Activated B cell treated with CpG ODN at 0.5 μM for 24 hours (primary cell): Measurements from ENCODE around the gene UBE2I. TPM values are rescaled to one million over a fixed set of nuclear protein-coding genes. Genes with fewer than 3 reads are reported as not detected.
A peak's percentile ranks its signal among the peaks of the same experiment; 100 is the strongest.

ENCODE experiments used
- ATAC-seq: fragments of 200-7000 bp; cut with Tn5 transposase; one replicate; pipeline ENCODE4 v1.10.0; 2021; ENCODE audit warnings: low read depth, mild to moderate bottlenecking, moderate library complexity
- CTCF ChIA-PET: fragments of 350-600 bp; sonication (Branson Sonifier 250); formaldehyde crosslinking; loops from one replicate; lab custom pipeline; 2021; ENCODE audit warnings: antibody characterized with exemption; lab: Charles Lee
- POLR2A ChIA-PET: fragments of 350-600 bp; sonication (Branson Sonifier 250); formaldehyde crosslinking; loops from one replicate; lab custom pipeline; 2021; ENCODE audit warnings: antibody characterized with exemption; lab: Charles Lee
- DNase-seq: peaks from one replicate; pipeline ENCODE4 v3.0.0; 2022
- H3K27ac Mint-ChIP-seq: one replicate; pipeline ENCODE4 v1.8.0; 2020; ENCODE audit warnings: mixed read lengths
- H3K27me3 Mint-ChIP-seq: one replicate; pipeline ENCODE4 v1.8.0; 2021; ENCODE audit warnings: mixed read lengths
- H3K36me3 Mint-ChIP-seq: one replicate; pipeline ENCODE4 v1.8.0; 2021; ENCODE audit warnings: low read depth, mixed read lengths
- H3K4me1 Mint-ChIP-seq: one replicate; pipeline ENCODE4 v1.8.0; 2021; ENCODE audit warnings: mixed read lengths
- H3K4me3 Mint-ChIP-seq: one replicate; pipeline ENCODE4 v1.8.0; 2020; ENCODE audit warnings: mild to moderate bottlenecking, mixed read lengths
- H3K9me3 Mint-ChIP-seq: one replicate; pipeline ENCODE4 v1.8.0; 2020; ENCODE audit warnings: mixed read lengths
- intact Hi-C: fragments of 100-400 bp; cut with micrococcal nuclease; formaldehyde crosslinking; loops from one replicate; pipeline ENCODE4 v1.15.1; 2024
- total RNA-seq: library from RNA; stranded (reverse); gene quantifications from 2 replicates; pipeline ENCODE4 v1.2.3, GENCODE V29; 2022
- TF ChIP-seq, protein P1 (sequence below): fragments of 200-600 bp; IDR thresholded peaks from one replicate; pipeline ENCODE4 v1.8.0; 2022; ENCODE audit warnings: antibody characterized with exemption, mild to moderate bottlenecking

Gene UBE2I
- total RNA-seq, 1 donor from 2014 or later: 240 TPM

- DNase-seq (no peak), ATAC-seq (no peak)
- intact Hi-C loops: loop anchor here (1.0 to 5.0 kb wide), 5 partner anchors 12 to 249 kb away; partner anchors contain the start of genes CRAMP1, GNPTG, IFT140 and TSR3
- Mint-ChIP-seq H3K4me3 (no peak overlapping the region), H3K27ac (no peak overlapping the region), H3K4me1 (peaks cover 9% of the 10 kb centered on the region), H3K36me3 (peaks cover 64% of the 10 kb centered on the region), H3K9me3 (no peaks in the 10 kb centered on the region), H3K27me3 (no peaks in the 10 kb centered on the region)
- CTCF ChIA-PET: interaction anchor here (0.9 to 2.4 kb wide), 16 partner anchors 9 to 343 kb away, joined by 3 to 14 read pairs (median 4); partner anchors contain the start of gene MAPK8IP3
- POLR2A ChIA-PET: interaction anchor here (1.1 to 1.4 kb wide), 2 partner anchors 176 to 315 kb away, joined by 3 to 5 read pairs; partner anchors contain the start of gene JPT2
- TF ChIP-seq, protein P1, sequence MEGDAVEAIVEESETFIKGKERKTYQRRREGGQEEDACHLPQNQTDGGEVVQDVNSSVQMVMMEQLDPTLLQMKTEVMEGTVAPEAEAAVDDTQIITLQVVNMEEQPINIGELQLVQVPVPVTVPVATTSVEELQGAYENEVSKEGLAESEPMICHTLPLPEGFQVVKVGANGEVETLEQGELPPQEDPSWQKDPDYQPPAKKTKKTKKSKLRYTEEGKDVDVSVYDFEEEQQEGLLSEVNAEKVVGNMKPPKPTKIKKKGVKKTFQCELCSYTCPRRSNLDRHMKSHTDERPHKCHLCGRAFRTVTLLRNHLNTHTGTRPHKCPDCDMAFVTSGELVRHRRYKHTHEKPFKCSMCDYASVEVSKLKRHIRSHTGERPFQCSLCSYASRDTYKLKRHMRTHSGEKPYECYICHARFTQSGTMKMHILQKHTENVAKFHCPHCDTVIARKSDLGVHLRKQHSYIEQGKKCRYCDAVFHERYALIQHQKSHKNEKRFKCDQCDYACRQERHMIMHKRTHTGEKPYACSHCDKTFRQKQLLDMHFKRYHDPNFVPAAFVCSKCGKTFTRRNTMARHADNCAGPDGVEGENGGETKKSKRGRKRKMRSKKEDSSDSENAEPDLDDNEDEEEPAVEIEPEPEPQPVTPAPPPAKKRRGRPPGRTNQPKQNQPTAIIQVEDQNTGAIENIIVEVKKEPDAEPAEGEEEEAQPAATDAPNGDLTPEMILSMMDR: no peak
Observed at GRCh38 chr16:1362807-1363206, 53.4 kb downstream of the UBE2I start.

GRCh38 chr16:1363501-1364041 lies 54.1 kb downstream of the UBE2I start:
- H3K4me3 Mint-ChIP-seq: no peak overlapping the region
- no peaks in the 10 kb centered on the region for H3K27me3 Mint-ChIP-seq
- peaks cover 63% of the 10 kb centered on the region for H3K36me3 Mint-ChIP-seq
- DNase-seq (peak; percentile 72), ATAC-seq (peak; percentile 96)
- no peak overlapping the region for H3K27ac Mint-ChIP-seq
- TF ChIP-seq, protein P1: no peak
- intact Hi-C loops: loop anchor here (1.0 to 5.0 kb wide), 5 partner anchors 12 to 249 kb away; partner anchors contain the start of genes CRAMP1, GNPTG, IFT140 and TSR3
- H3K4me1 Mint-ChIP-seq: peaks cover 3% of the 10 kb centered on the region
- ChIA-PET POLR2A (interaction anchor here (1.1 to 1.4 kb wide), 2 partner anchors 175 to 314 kb away, joined by 3 to 5 read pairs; partner anchors contain the start of gene JPT2), CTCF (interaction anchor here (0.6 to 2.4 kb wide), 21 partner anchors 10 to 419 kb away, joined by 3 to 14 read pairs (median 4); partner anchors contain the start of genes JPT2, MAPK8IP3, NUBP2 and SPSB3)
- no peaks in the 10 kb centered on the region for H3K9me3 Mint-ChIP-seq

DNA sequence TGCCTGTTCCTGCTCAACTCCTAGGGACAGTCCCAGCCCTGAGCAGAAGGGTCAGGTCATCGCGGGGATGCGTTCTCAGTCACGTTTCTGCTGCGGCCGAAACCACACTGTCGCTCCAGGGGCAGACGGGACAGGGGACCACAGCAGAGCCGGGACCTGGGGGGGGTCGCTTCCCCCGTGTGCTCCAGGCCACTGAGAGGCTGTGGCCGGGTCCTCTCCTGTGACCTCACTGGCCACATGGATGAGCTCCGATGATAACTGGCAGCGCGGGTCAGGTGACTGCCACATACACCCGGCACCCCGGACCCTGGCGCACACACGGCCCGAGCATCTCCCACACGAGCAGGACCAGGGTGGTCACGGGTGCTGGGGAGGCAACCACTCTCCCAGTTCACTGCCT lies 55.1 kb downstream of the UBE2I start:
- ChIA-PET POLR2A (interaction anchor here (1.0 kb wide), 1 partner anchor 17 kb away, joined by 5 read pairs; no protein-coding TSS in a partner anchor), CTCF (interaction anchor here (0.9 to 2.4 kb wide), 11 partner anchors 11 to 342 kb away, joined by 3 to 14 read pairs (median 4); partner anchors contain the start of genes JPT2 and MAPK8IP3)
- H3K27me3 Mint-ChIP-seq: no peaks in the 10 kb centered on the region
- intact Hi-C loops: loop anchor here (5.0 kb wide), 1 partner anchor 248 kb away; the partner anchor contains the start of genes CRAMP1 and IFT140
- H3K36me3 Mint-ChIP-seq: peaks cover 63% of the 10 kb centered on the region
- no peak overlapping the region for H3K27ac Mint-ChIP-seq
- DNase-seq: no peak
- H3K4me3 Mint-ChIP-seq: no peak overlapping the region
- H3K4me1 Mint-ChIP-seq: peaks cover 3% of the 10 kb centered on the region
- no peak for ATAC-seq
- H3K9me3 Mint-ChIP-seq: no peaks in the 10 kb centered on the region
- TF ChIP-seq, protein P1: no peak

GRCh38 chr16:1366060-1366711 lies 56.8 kb downstream of the UBE2I start:
- Mint-ChIP-seq H3K9me3 (no peaks in the 10 kb centered on the region), H3K36me3 (peaks cover 56% of the 10 kb centered on the region), H3K27ac (no peak overlapping the region), H3K27me3 (no peaks in the 10 kb centered on the region), H3K4me1 (peaks cover 3% of the 10 kb centered on the region), H3K4me3 (no peak overlapping the region)
- ATAC-seq (no peak), DNase-seq (no peak)
- TF ChIP-seq, protein P1: no peak
- intact Hi-C loops: no loop called here
- CTCF ChIA-PET: no interaction called here
- POLR2A ChIA-PET: interaction anchor here (0.6 kb wide), 1 partner anchor 15 kb away, joined by 4 read pairs; no protein-coding TSS in a partner anchor
